ENCODE measurements around the gene LCN6.
"Not testable (repeated sequence)": the region's sequence is repeated elsewhere in the genome, so short reads cannot be mapped to it uniquely, and the experiment has no call there.

The LCN6 gene

DNA sequence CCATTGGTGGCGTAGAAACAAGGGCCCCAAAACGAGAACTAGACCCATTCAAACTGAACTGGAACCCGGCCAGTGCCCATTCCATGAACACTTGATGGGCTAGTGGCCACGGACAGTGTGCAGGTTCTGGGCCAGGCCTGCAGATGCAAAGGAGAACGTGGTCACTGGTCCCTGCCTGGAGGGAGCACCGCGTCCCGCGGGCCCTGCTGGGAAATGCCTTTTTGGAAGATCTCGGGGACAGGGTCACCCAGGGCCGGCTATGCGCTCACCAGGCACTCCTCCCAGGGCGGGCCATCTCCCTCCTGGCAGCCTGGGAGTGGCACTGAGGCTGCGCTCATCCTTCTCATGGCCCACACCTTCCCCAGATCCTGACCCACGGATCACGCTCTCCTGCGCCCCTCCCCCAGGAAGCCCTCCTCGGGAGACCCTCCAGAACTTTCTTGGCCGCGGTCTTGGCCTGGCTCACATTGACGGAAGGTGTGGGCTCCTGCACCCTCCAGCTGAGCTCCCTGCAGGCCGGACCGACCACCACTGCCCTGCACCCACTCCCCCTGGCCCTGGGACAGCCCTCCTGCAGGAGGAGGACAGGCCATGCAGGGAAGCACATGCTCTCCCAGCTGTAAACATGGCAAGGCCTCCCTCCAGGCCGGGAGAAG, 38.7 kb downstream of the LCN6 start:
- Histone ChIP-seq H3K4me3 (no peak overlapping the region), H3K27ac (no peak overlapping the region)
- TF ChIP-seq, protein P1, sequence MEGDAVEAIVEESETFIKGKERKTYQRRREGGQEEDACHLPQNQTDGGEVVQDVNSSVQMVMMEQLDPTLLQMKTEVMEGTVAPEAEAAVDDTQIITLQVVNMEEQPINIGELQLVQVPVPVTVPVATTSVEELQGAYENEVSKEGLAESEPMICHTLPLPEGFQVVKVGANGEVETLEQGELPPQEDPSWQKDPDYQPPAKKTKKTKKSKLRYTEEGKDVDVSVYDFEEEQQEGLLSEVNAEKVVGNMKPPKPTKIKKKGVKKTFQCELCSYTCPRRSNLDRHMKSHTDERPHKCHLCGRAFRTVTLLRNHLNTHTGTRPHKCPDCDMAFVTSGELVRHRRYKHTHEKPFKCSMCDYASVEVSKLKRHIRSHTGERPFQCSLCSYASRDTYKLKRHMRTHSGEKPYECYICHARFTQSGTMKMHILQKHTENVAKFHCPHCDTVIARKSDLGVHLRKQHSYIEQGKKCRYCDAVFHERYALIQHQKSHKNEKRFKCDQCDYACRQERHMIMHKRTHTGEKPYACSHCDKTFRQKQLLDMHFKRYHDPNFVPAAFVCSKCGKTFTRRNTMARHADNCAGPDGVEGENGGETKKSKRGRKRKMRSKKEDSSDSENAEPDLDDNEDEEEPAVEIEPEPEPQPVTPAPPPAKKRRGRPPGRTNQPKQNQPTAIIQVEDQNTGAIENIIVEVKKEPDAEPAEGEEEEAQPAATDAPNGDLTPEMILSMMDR (IDR thresholded peaks at IDR 0.05), result no peak
- no peak for DNase-seq (ENCODE audit: low spot score)

GRCh38 chr9:136707849-136708517, 40.3 kb downstream of the LCN6 start:
- Histone ChIP-seq H3K27ac (no peak overlapping the region), H3K4me3 (no peak overlapping the region)
- TF ChIP-seq, protein P1 (IDR thresholded peaks at IDR 0.05), result no peak
- no peak for DNase-seq (ENCODE audit: low spot score)

DNA sequence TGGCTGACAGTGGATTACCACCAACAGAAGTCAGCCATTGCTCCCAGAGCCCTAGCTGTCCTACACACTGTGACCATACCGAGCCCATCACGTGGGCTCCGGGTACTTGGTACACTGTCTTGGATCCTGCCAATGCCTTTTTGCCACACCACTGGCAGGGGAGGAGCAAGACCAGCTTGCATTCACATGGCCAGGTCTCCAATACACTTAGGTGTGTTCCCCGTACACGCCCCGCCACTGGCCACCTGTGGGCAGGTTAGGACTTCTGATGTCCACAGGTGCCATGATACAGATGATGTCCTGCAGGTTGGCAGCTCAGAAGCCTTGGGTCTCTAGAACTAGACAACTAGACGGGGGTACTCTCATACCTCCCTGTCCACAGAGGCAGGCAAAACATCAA, 41.3 kb downstream of the LCN6 start:
- H3K4me3 ChIP-seq, result no peak overlapping the region
- no peak overlapping the region for H3K27ac ChIP-seq
- DNase-seq (ENCODE audit: low spot score), result no peak
- TF ChIP-seq, protein P1 (IDR thresholded peaks at IDR 0.05), result no peak

DNA sequence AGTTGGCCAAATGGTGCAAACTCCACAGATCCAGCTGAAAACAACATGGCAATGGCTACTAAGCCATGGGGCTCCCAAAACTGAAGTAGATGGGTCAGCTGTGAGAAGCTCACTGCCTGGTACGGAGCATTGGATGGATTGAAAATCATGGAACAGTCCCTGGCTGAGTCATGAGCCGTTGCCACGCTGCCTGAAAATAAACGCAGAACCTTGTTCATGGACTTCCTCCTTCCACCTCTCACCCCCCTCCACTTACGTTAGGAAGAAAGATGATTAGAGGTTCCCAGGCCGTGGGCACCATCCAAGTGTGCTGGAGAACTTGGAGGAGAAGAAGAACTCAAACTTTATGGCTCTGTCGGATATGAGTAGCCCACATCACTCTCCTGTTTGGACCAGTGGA, 42.8 kb downstream of the LCN6 start:
- no peak overlapping the region for H3K4me3 ChIP-seq
- TF ChIP-seq, protein P1 (IDR thresholded peaks at IDR 0.05), result no peak
- H3K27ac ChIP-seq, result no peak overlapping the region
- DNase-seq (ENCODE audit: low spot score), result no peak

GRCh38 chr9:136704741-136705140, 43.6 kb downstream of the LCN6 start:
- DNase-seq (ENCODE audit: low spot score); H3K4me3 ChIP-seq: not testable (repeated sequence)

GRCh38 chr9:136703276-136703860, 45.0 kb downstream of the LCN6 start:
- H3K4me3 ChIP-seq, result no peak overlapping the region
- DNase-seq (ENCODE audit: low spot score), result no peak
- TF ChIP-seq, protein P1 (IDR thresholded peaks at IDR 0.05), result no peak
- H3K27ac ChIP-seq, result no peak overlapping the region

More at GRCh38 chr9:136704741-136705140, 43.6 kb downstream of the LCN6 start:
- not testable (repeated sequence) for H3K27ac ChIP-seq

DNA sequence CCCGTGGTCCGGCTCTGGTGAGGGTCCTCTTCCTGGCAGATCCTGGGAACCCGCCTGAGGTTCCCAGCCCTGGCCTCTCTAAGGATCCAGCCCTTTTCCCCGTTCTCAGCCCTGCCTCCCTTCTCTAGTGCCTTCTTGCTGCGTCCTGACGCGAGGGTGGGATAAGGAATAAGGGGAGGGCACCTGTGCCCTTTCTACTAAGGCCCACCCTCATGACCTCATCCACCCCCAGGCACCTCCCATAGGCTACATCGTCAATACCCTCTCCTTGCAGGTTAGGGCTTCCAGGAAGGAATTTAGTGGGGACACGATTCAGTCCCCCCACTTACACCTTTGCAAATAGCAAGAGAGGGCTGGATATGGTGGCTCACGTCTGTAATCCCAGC, 46.7 kb downstream of the LCN6 start:
- Histone ChIP-seq H3K27ac (no peak overlapping the region), H3K4me3 (no peak overlapping the region)
- TF ChIP-seq, protein P1 (IDR thresholded peaks at IDR 0.05), result no peak
- no peak for DNase-seq (ENCODE audit: low spot score)

All from coronary artery (tissue), 2 donors.